HCT116 (cell line): Measurements from ENCODE around the gene INSIG2. TPM values are rescaled to one million over a fixed set of nuclear protein-coding genes. Genes with fewer than 3 reads are reported as not detected.

Experiments used
- ATAC-seq: fragments of 200-7000 bp; cut with Tn5 transposase; 2 replicates; pipeline ENCODE4 v1.9.1; 2020; ENCODE audit warnings: mild to moderate bottlenecking, moderate library complexity
- BruUV-seq: library from RNA; stranded (reverse); fragments of 400-500 nt; replicated peaks from 2 replicates; lab custom pipeline; 2021; lab: Mats Ljungman, UMichigan
- CTCF ChIA-PET: fragments of 300-600 bp; sonication (Branson Sonifier 250); formaldehyde crosslinking; loops from one replicate; lab custom pipeline; 2021; ENCODE audit warnings: antibody characterized with exemption; lab: Charles Lee
- POLR2A ChIA-PET: fragments of 300-600, 350-600 bp; sonication (Branson Sonifier 250); formaldehyde crosslinking; loops from one replicate; lab custom pipeline; 2021; ENCODE audit warnings: antibody characterized with exemption; lab: Charles Lee
- RAD21 ChIA-PET, 2 experiments: fragments of 300-600 bp; sonication (Branson Sonifier 250); formaldehyde crosslinking; loops; one replicate each; lab custom pipeline; 2023; ENCODE audit warnings: low total read pairs in 2 of 2; ENCODE audit not compliant: uncharacterized antibody in 2 of 2, unreplicated experiment in 2 of 2, low non-redundant PET in 1 of 2; lab: Charles Lee
- DNase-seq: peaks from one replicate; pipeline ENCODE4 v3.0.0-alpha.2; 2010; ENCODE audit warnings: low read depth, low spot score
- H2AFZ ChIP-seq: fragments of 200-600 bp; shearing (Covaris generic), sonication (generic); 2 replicates; pipeline ENCODE4 v1.6.1; 2017; ENCODE audit warnings: low read depth, mixed run types, mixed read lengths, antibody characterized with exemption, low read length; ENCODE audit not compliant: poor library complexity, severe bottlenecking
- H3K27ac ChIP-seq: 2 replicates; pipeline ENCODE4 v1.5.1; 2012; ENCODE audit warnings: low read depth, low read length
- H3K27me3 ChIP-seq: fragments of 200-600 bp; sonication (generic); 2 replicates; pipeline ENCODE4 v1.6.1; 2016; ENCODE audit warnings: mixed run types, low read length, mixed read lengths; ENCODE audit not compliant: insufficient read depth
- H3K36me3 ChIP-seq, 2 experiments: fragments of 200-500 bp in 1 of 2; fragments of 200-600 bp in 1 of 2; sonication (Bioruptor generic) in 1 of 2; sonication (generic) in 1 of 2; 2 replicates each; pipeline versions ENCODE4 v1.5.1 to v1.6.1; 2014 to 2016; ENCODE audit warnings: low read length in 2 of 2, inconsistent platforms in 1 of 2, mixed read lengths in 1 of 2, mixed run types in 1 of 2; ENCODE audit not compliant: insufficient read depth in 2 of 2, control insufficient read depth in 1 of 2
- H3K4me1 ChIP-seq, 2 experiments: fragments of 200-600 bp in 1 of 2; sonication (generic) in 1 of 2; 2 replicates each; pipeline versions ENCODE4 v1.5.1 to v1.6.1; 2012 to 2017; ENCODE audit warnings: low read length in 2 of 2, inconsistent platforms in 1 of 2, mild to moderate bottlenecking in 1 of 2, mixed read lengths in 1 of 2, mixed run types in 1 of 2, moderate library complexity in 1 of 2; ENCODE audit not compliant: insufficient read depth in 2 of 2, control insufficient read depth in 1 of 2
- H3K4me2 ChIP-seq: fragments of 200-600 bp; sonication (generic); 2 replicates; pipeline ENCODE4 v1.6.1; 2017; ENCODE audit warnings: mixed run types, low read length, mixed read lengths
- H3K4me3 ChIP-seq, 2 experiments: fragments of 200-600 bp in 1 of 2; sonication (generic) in 1 of 2; replicated peaks in 1 of 2; 2 replicates each; pipeline ENCODE4 v1.5.1; 2011 to 2016; ENCODE audit warnings: low read length in 2 of 2, control low read depth in 1 of 2, low read depth in 1 of 2, mild to moderate bottlenecking in 1 of 2, mixed read lengths in 1 of 2, mixed run types in 1 of 2
- H3K79me2 ChIP-seq: fragments of 200-600 bp; sonication (generic); 2 replicates; pipeline ENCODE4 v1.6.1; 2017; ENCODE audit warnings: mild to moderate bottlenecking, mixed run types, low read length, moderate library complexity, mixed read lengths; ENCODE audit not compliant: insufficient read depth
- H3K9ac ChIP-seq: fragments of 200-600 bp; sonication (generic); 2 replicates; pipeline ENCODE4 v1.6.1; 2016; ENCODE audit warnings: low read length, mixed read lengths
- H3K9me2 ChIP-seq: fragments of 200-600 bp; sonication (generic), shearing (Covaris generic); 2 replicates; pipeline ENCODE4 v1.6.1; 2017; ENCODE audit warnings: mixed run types, mild to moderate bottlenecking, moderate library complexity; ENCODE audit not compliant: insufficient read depth
- H3K9me3 ChIP-seq, 2 experiments: fragments of 200-500 bp in 1 of 2; fragments of 200-600 bp in 1 of 2; sonication (Bioruptor generic) in 1 of 2; sonication (generic) in 1 of 2; 2 replicates each; pipeline ENCODE4 v1.6.1; 2014 to 2017; ENCODE audit warnings: low read length in 2 of 2, mixed read lengths in 2 of 2, inconsistent platforms in 1 of 2, low read depth in 1 of 2, mild to moderate bottlenecking in 1 of 2, mixed run types in 1 of 2, moderate library complexity in 1 of 2; ENCODE audit not compliant: control insufficient read depth in 1 of 2, insufficient read depth in 1 of 2
- H4K20me1 ChIP-seq: fragments of 200-600 bp; sonication (generic), shearing (Covaris generic); 2 replicates; pipeline ENCODE4 v1.6.1; 2017; ENCODE audit warnings: mixed run types, mild to moderate bottlenecking, moderate library complexity; ENCODE audit not compliant: insufficient read depth
- ATF3 ChIP-seq: IDR thresholded peaks from 2 replicates; pipeline ENCODE4 v1.6.1; 2012
- CBX3 ChIP-seq: IDR thresholded peaks from 2 replicates; pipeline ENCODE4 v1.6.1; 2012; ENCODE audit warnings: low read depth
- CEBPB ChIP-seq: IDR thresholded peaks from 2 replicates; pipeline ENCODE4 v1.6.1; 2012; ENCODE audit warnings: low read depth
- CTCF ChIP-seq, 3 experiments: fragments of 200-600 bp in 1 of 3; sonication (generic) in 1 of 3; IDR thresholded peaks in 2 of 3; conservative IDR thresholded peaks in 1 of 3; 2 replicates each; pipeline ENCODE4 v1.5.1; 2012 to 2017; ENCODE audit warnings: low read depth in 2 of 3, low read length in 2 of 3, antibody characterized with exemption in 1 of 3, borderline replicate concordance in 1 of 3, control low read depth in 1 of 3, mild to moderate bottlenecking in 1 of 3, mixed read lengths in 1 of 3, mixed run types in 1 of 3, moderate library complexity in 1 of 3; ENCODE audit not compliant: insufficient read depth in 1 of 3
- EGR1 ChIP-seq: IDR thresholded peaks from 2 replicates; pipeline ENCODE4 v1.6.1; 2012; ENCODE audit warnings: low read depth
- ELF1 ChIP-seq: IDR thresholded peaks from 2 replicates; pipeline ENCODE4 v1.6.1; 2012; ENCODE audit warnings: low read depth, borderline replicate concordance
- JUND ChIP-seq: IDR thresholded peaks from 2 replicates; pipeline ENCODE4 v1.6.1; 2012
- MAX ChIP-seq: IDR thresholded peaks from 2 replicates; pipeline ENCODE4 v1.6.1; 2012
- POLR2A ChIP-seq: IDR thresholded peaks from 2 replicates; pipeline ENCODE4 v1.7.0; 2011; ENCODE audit warnings: borderline replicate concordance; ENCODE audit not compliant: insufficient read depth, insufficient read length; ENCODE audit errors: extremely low read depth
- REST ChIP-seq: IDR thresholded peaks from 2 replicates; pipeline ENCODE4 v1.6.1; 2012; ENCODE audit warnings: low read depth
- SIN3A ChIP-seq: IDR thresholded peaks from 2 replicates; pipeline ENCODE4 v1.6.1; 2012; ENCODE audit warnings: low read depth
- SP1 ChIP-seq: IDR thresholded peaks from 2 replicates; pipeline ENCODE4 v1.6.1; 2012; ENCODE audit warnings: low read depth
- SRF ChIP-seq: IDR thresholded peaks from 2 replicates; pipeline ENCODE4 v1.6.1; 2012; ENCODE audit warnings: low read depth
- TCF7L2 ChIP-seq: IDR thresholded peaks from 2 replicates; pipeline ENCODE4 v1.7.0; 2011; ENCODE audit warnings: borderline replicate concordance, inconsistent platforms; ENCODE audit not compliant: insufficient read depth, insufficient read length; ENCODE audit errors: extremely low read depth
- YY1 ChIP-seq: IDR thresholded peaks from 2 replicates; pipeline ENCODE4 v1.6.1; 2011; ENCODE audit warnings: low read length, low read depth, moderate library complexity, mild to moderate bottlenecking; ENCODE audit not compliant: insufficient replicate concordance; ENCODE audit errors: extremely low read depth
- ZFX ChIP-seq: fragments of 450-650 bp; IDR thresholded peaks from 2 replicates; pipeline ENCODE4 v1.6.1; 2017
- intact Hi-C: fragments of 100-400 bp; cut with micrococcal nuclease; formaldehyde crosslinking; loops from 2 replicates; pipeline ENCODE4 v1.10.0; 2022
- total RNA-seq: library from RNA; stranded (reverse); gene quantifications from one replicate; pipeline ENCODE4 v1.2.1, GENCODE V29; 2021; ENCODE audit not compliant: unreplicated experiment

INSIG2 gene
- total RNA-seq, 1 experiment from 2014 or later, result 21.8 TPM

GRCh38 chr2:118054213-118055008, 33.9 kb upstream of the INSIG2 start:
- no peaks in the 10 kb centered on the region for H3K36me3 ChIP-seq
- H3K4me1 ChIP-seq, result peaks cover 0 to 6% of the 10 kb centered on the region in 2 experiments; a peak in 1 of 4 replicates
- H3K9me2 ChIP-seq, result no peaks in the 10 kb centered on the region
- H3K79me2 ChIP-seq, result no peaks in the 10 kb centered on the region
- no peak overlapping the region for H3K9ac ChIP-seq
- H3K9me3 ChIP-seq, result no peaks in the 10 kb centered on the region
- H3K27me3 ChIP-seq, result no peaks in the 10 kb centered on the region
- no peak overlapping the region for H3K4me3 ChIP-seq
- no peak overlapping the region for H3K4me2 ChIP-seq
- H2AFZ ChIP-seq, result no peak overlapping the region
- ChIA-PET CTCF (interaction anchor here (2.5 kb wide), 1 partner anchor 8 kb away, joined by 12 read pairs; no protein-coding TSS in a partner anchor), RAD21 (no interaction called here), POLR2A (no interaction called here)
- BruUV-seq, result no TSS peak
- no peaks in the 10 kb centered on the region for H4K20me1 ChIP-seq
- intact Hi-C loops, result no loop called here
- DNase-seq, result no peak
- H3K27ac ChIP-seq, result no peak overlapping the region
- no peak for ATAC-seq
- TF ChIP-seq CEBPB (no peak), REST (no peak), TCF7L2 (no peak), CTCF (IDR thresholded peaks at IDR 0.05 in 2 of 3, conservative IDR thresholded peaks at IDR 0.05 in 1 of 3; ENCODE audit: borderline replicate concordance in 1 of 3, insufficient read depth in 1 of 3, low read depth in 2 of 3, low read length in 2 of 3) (no peak), ATF3 (no peak), JUND (no peak), MAX (no peak), SRF (no peak), ZFX (no peak), POLR2A (no peak), CBX3 (no peak), SIN3A (no peak), EGR1 (no peak), SP1 (no peak), YY1 (no peak), ELF1 (no peak)
